ENCODE measurements around the gene MFSD6.
"Not testable (repeated sequence)": the region's sequence is repeated elsewhere in the genome, so short reads cannot be mapped to it uniquely, and the experiment has no call there.

The MFSD6 gene

GRCh38 chr2:190415251-190415650 lies 7.1 kb downstream of the MFSD6 start:
- Histone ChIP-seq H3K9me3 (ENCODE audit: control insufficient read depth in 1 of 2, low read length in 2 of 2) (no peaks in the 10 kb centered on the region), H3K36me3 (ENCODE audit: control insufficient read depth in 1 of 2, insufficient read depth in 2 of 2, low read length in 2 of 2) (peaks cover 3 to 4% of the 10 kb centered on the region in 2 donors), H3K27ac (ENCODE audit: low read depth, low read length) (no peak overlapping the region), H3K9ac (ENCODE audit: low read depth in 1 of 2, low read length in 2 of 2) (no peak overlapping the region), H3K4me1 (ENCODE audit: control insufficient read depth in 1 of 2, insufficient read depth in 2 of 2, low read length in 2 of 2) (peaks cover 17 to 40% of the 10 kb centered on the region in 2 donors), H3K27me3 (ENCODE audit: control insufficient read depth in 1 of 2, insufficient read depth in 2 of 2, low read length in 2 of 2) (no peaks in the 10 kb centered on the region), H3K4me3 (ENCODE audit: low read depth in 1 of 2, low read length in 2 of 2) (no peak overlapping the region)

GRCh38 chr2:190415794-190416775 lies 7.9 kb downstream of the MFSD6 start:
- no peak overlapping the region for H3K27ac ChIP-seq (ENCODE audit: low read depth, low read length)
- H3K36me3 ChIP-seq (ENCODE audit: control insufficient read depth in 1 of 2, insufficient read depth in 2 of 2, low read length in 2 of 2) = peaks cover 3 to 4% of the 10 kb centered on the region in 2 donors
- peaks cover 16 to 40% of the 10 kb centered on the region in 2 donors for H3K4me1 ChIP-seq (ENCODE audit: control insufficient read depth in 1 of 2, insufficient read depth in 2 of 2, low read length in 2 of 2)
- H3K9me3 ChIP-seq (ENCODE audit: control insufficient read depth in 1 of 2, low read length in 2 of 2) = no peaks in the 10 kb centered on the region
- H3K27me3 ChIP-seq (ENCODE audit: control insufficient read depth in 1 of 2, insufficient read depth in 2 of 2, low read length in 2 of 2) = no peaks in the 10 kb centered on the region
- H3K4me3 ChIP-seq (ENCODE audit: low read depth in 1 of 2, low read length in 2 of 2) = no peak overlapping the region
- H3K9ac ChIP-seq (ENCODE audit: low read depth in 1 of 2, low read length in 2 of 2) = no peak overlapping the region

- no peak overlapping the region for H3K4me3 ChIP-seq (ENCODE audit: low read depth in 1 of 2, low read length in 2 of 2)
- peaks cover 3 to 4% of the 10 kb centered on the region in 2 donors for H3K36me3 ChIP-seq (ENCODE audit: control insufficient read depth in 1 of 2, insufficient read depth in 2 of 2, low read length in 2 of 2)
- H3K9ac ChIP-seq (ENCODE audit: low read depth in 1 of 2, low read length in 2 of 2) = no peak overlapping the region
- H3K4me1 ChIP-seq (ENCODE audit: control insufficient read depth in 1 of 2, insufficient read depth in 2 of 2, low read length in 2 of 2) = peaks cover 8 to 32% of the 10 kb centered on the region in 2 donors
- H3K9me3 ChIP-seq (ENCODE audit: control insufficient read depth in 1 of 2, low read length in 2 of 2) = no peaks in the 10 kb centered on the region
- H3K27ac ChIP-seq (ENCODE audit: low read depth, low read length) = no peak overlapping the region
- no peaks in the 10 kb centered on the region for H3K27me3 ChIP-seq (ENCODE audit: control insufficient read depth in 1 of 2, insufficient read depth in 2 of 2, low read length in 2 of 2)
Observed at GRCh38 chr2:190417045-190417842, 9.1 kb downstream of the MFSD6 start.

- Histone ChIP-seq H3K27me3 (ENCODE audit: control insufficient read depth in 1 of 2, insufficient read depth in 2 of 2, low read length in 2 of 2) (no peaks in the 10 kb centered on the region), H3K4me1 (ENCODE audit: control insufficient read depth in 1 of 2, insufficient read depth in 2 of 2, low read length in 2 of 2) (peaks cover 4 to 22% of the 10 kb centered on the region in 2 donors), H3K27ac (ENCODE audit: low read depth, low read length) (no peak overlapping the region), H3K9me3 (ENCODE audit: control insufficient read depth in 1 of 2, low read length in 2 of 2) (no peaks in the 10 kb centered on the region), H3K36me3 (ENCODE audit: control insufficient read depth in 1 of 2, insufficient read depth in 2 of 2, low read length in 2 of 2) (peaks cover 3 to 4% of the 10 kb centered on the region in 2 donors), H3K9ac (ENCODE audit: low read depth in 1 of 2, low read length in 2 of 2) (no peak overlapping the region), H3K4me3 (ENCODE audit: low read depth in 1 of 2, low read length in 2 of 2) (no peak overlapping the region)
Observed at GRCh38 chr2:190418727-190419126, 10.6 kb downstream of the MFSD6 start.

GRCh38 chr2:190420801-190421200 lies 12.6 kb downstream of the MFSD6 start:
- Histone ChIP-seq H3K9me3 (ENCODE audit: control insufficient read depth in 1 of 2, low read length in 2 of 2) (no peaks in the 10 kb centered on the region), H3K27ac (ENCODE audit: low read depth, low read length) (no peak overlapping the region), H3K27me3 (ENCODE audit: control insufficient read depth in 1 of 2, insufficient read depth in 2 of 2, low read length in 2 of 2) (no peaks in the 10 kb centered on the region), H3K4me3 (ENCODE audit: low read depth in 1 of 2, low read length in 2 of 2) (no peak overlapping the region), H3K4me1 (ENCODE audit: control insufficient read depth in 1 of 2, insufficient read depth in 2 of 2, low read length in 2 of 2) (peaks cover 0 to 14% of the 10 kb centered on the region in 2 donors), H3K36me3 (ENCODE audit: control insufficient read depth in 1 of 2, insufficient read depth in 2 of 2, low read length in 2 of 2) (peaks cover 3 to 4% of the 10 kb centered on the region in 2 donors), H3K9ac (ENCODE audit: low read depth in 1 of 2, low read length in 2 of 2) (no peak overlapping the region)

GRCh38 chr2:190425221-190425866 lies 17.2 kb downstream of the MFSD6 start:
- peaks cover 0 to 6% of the 10 kb centered on the region in 2 donors for H3K36me3 ChIP-seq (ENCODE audit: control insufficient read depth in 1 of 2, insufficient read depth in 2 of 2, low read length in 2 of 2)
- peaks cover 6 to 9% of the 10 kb centered on the region in 2 donors for H3K4me1 ChIP-seq (ENCODE audit: control insufficient read depth in 1 of 2, insufficient read depth in 2 of 2, low read length in 2 of 2)
- no peaks in the 10 kb centered on the region for H3K9me3 ChIP-seq (ENCODE audit: control insufficient read depth in 1 of 2, low read length in 2 of 2)
- no peak overlapping the region for H3K4me3 ChIP-seq (ENCODE audit: low read depth in 1 of 2, low read length in 2 of 2)
- no peak overlapping the region for H3K9ac ChIP-seq (ENCODE audit: low read depth in 1 of 2, low read length in 2 of 2)
- no peak overlapping the region for H3K27ac ChIP-seq (ENCODE audit: low read depth, low read length)
- no peaks in the 10 kb centered on the region for H3K27me3 ChIP-seq (ENCODE audit: control insufficient read depth in 1 of 2, insufficient read depth in 2 of 2, low read length in 2 of 2)

- Histone ChIP-seq H3K4me1 (ENCODE audit: control insufficient read depth in 1 of 2, insufficient read depth in 2 of 2, low read length in 2 of 2) (peaks cover 6 to 9% of the 10 kb centered on the region in 2 donors), H3K9me3 (ENCODE audit: control insufficient read depth in 1 of 2, low read length in 2 of 2) (no peaks in the 10 kb centered on the region), H3K27me3 (ENCODE audit: control insufficient read depth in 1 of 2, insufficient read depth in 2 of 2, low read length in 2 of 2) (no peaks in the 10 kb centered on the region), H3K4me3 (ENCODE audit: low read depth in 1 of 2, low read length in 2 of 2) (no peak overlapping the region), H3K27ac (ENCODE audit: low read depth, low read length) (no peak overlapping the region), H3K9ac (ENCODE audit: low read depth in 1 of 2, low read length in 2 of 2) (no peak overlapping the region), H3K36me3 (ENCODE audit: control insufficient read depth in 1 of 2, insufficient read depth in 2 of 2, low read length in 2 of 2) (peaks cover 0 to 6% of the 10 kb centered on the region in 2 donors)
Observed at GRCh38 chr2:190425883-190426658, 17.9 kb downstream of the MFSD6 start.

GRCh38 chr2:190430866-190431265 lies 22.7 kb downstream of the MFSD6 start:
- H3K4me1 ChIP-seq (ENCODE audit: control insufficient read depth in 1 of 2, insufficient read depth in 2 of 2, low read length in 2 of 2) = peaks cover 12 to 31% of the 10 kb centered on the region in 2 donors
- H3K36me3 ChIP-seq (ENCODE audit: control insufficient read depth in 1 of 2, insufficient read depth in 2 of 2, low read length in 2 of 2); H3K9me3 ChIP-seq (ENCODE audit: control insufficient read depth in 1 of 2, low read length in 2 of 2); H3K27ac ChIP-seq (ENCODE audit: low read depth, low read length); H3K4me3 ChIP-seq (ENCODE audit: low read depth in 1 of 2, low read length in 2 of 2); H3K27me3 ChIP-seq (ENCODE audit: control insufficient read depth in 1 of 2, insufficient read depth in 2 of 2, low read length in 2 of 2); H3K9ac ChIP-seq (ENCODE audit: low read depth in 1 of 2, low read length in 2 of 2): not testable (repeated sequence)

- Histone ChIP-seq H3K9ac (ENCODE audit: low read depth in 1 of 2, low read length in 2 of 2) (no peak overlapping the region), H3K27me3 (ENCODE audit: control insufficient read depth in 1 of 2, insufficient read depth in 2 of 2, low read length in 2 of 2) (no peaks in the 10 kb centered on the region), H3K27ac (ENCODE audit: low read depth, low read length) (peak overlapping the region; percentile 20), H3K9me3 (ENCODE audit: control insufficient read depth in 1 of 2, low read length in 2 of 2) (no peaks in the 10 kb centered on the region), H3K4me1 (ENCODE audit: control insufficient read depth in 1 of 2, insufficient read depth in 2 of 2, low read length in 2 of 2) (peaks cover 6 to 29% of the 10 kb centered on the region in 2 donors), H3K36me3 (ENCODE audit: control insufficient read depth in 1 of 2, insufficient read depth in 2 of 2, low read length in 2 of 2) (peaks cover 8 to 15% of the 10 kb centered on the region in 2 donors), H3K4me3 (ENCODE audit: low read depth in 1 of 2, low read length in 2 of 2) (no peak overlapping the region)
Observed at GRCh38 chr2:190431907-190432306, 23.8 kb downstream of the MFSD6 start.

Data from duodenal mucosa (tissue), 2 donors.